HepG2 (cell line): ENCODE measurements around the gene NDUFC1. TPM values are rescaled to one million over a fixed set of nuclear protein-coding genes. Genes with fewer than 3 reads are reported as not detected.

Source experiments
- ARID4A ChIP-seq: sonication (generic); formaldehyde crosslinking; IDR thresholded peaks from 2 replicates; pipeline ENCODE4 v1.5.0; 2020; ENCODE audit warnings: mild to moderate bottlenecking, missing genetic modification reagents, borderline replicate concordance
- CC2D1A ChIP-seq: sonication (generic); formaldehyde crosslinking; IDR thresholded peaks from 2 replicates; pipeline ENCODE4 v1.8.1; 2023; ENCODE audit warnings: mild to moderate bottlenecking, missing genetic modification reagents
- DRAP1 ChIP-seq: IDR thresholded peaks from 2 replicates; pipeline ENCODE4 v1.6.1; 2016; ENCODE audit warnings: missing genetic modification reagents, missing compliant biosample characterization
- FOXO4 ChIP-seq: sonication (generic); formaldehyde crosslinking; conservative IDR thresholded peaks from 2 replicates; pipeline ENCODE4 v1.8.1; 2023; ENCODE audit warnings: missing genetic modification reagents
- HINFP ChIP-seq: sonication (generic); formaldehyde crosslinking; IDR thresholded peaks from 2 replicates; pipeline ENCODE4 v1.4.0; 2020; ENCODE audit warnings: low read depth, mild to moderate bottlenecking, missing genetic modification reagents
- MTERF4 ChIP-seq: sonication (generic); formaldehyde crosslinking; IDR thresholded peaks from 2 replicates; pipeline ENCODE4 v1.8.0; 2023; ENCODE audit warnings: mild to moderate bottlenecking, missing genetic modification reagents
- PCBP2 ChIP-seq: fragments of 200-400 bp; formaldehyde crosslinking; optimal IDR thresholded peaks from 2 replicates; pipeline ENCODE3; 2018; ENCODE audit warnings: low read length, low read depth; ENCODE audit not compliant: poor library complexity, severe bottlenecking
- RNF219 ChIP-seq: sonication (generic); formaldehyde crosslinking; IDR thresholded peaks from 2 replicates; pipeline ENCODE4 v1.5.0; 2020; ENCODE audit warnings: mild to moderate bottlenecking, missing genetic modification reagents
- SAP130 ChIP-seq: IDR thresholded peaks from 2 replicates; pipeline ENCODE4 v1.6.1; 2016; ENCODE audit warnings: low read depth
- SIN3B ChIP-seq: fragments of 150-350 bp; IDR thresholded peaks from 2 replicates; pipeline ENCODE4 v1.6.1; 2014; ENCODE audit warnings: low read length
- ZNF251 ChIP-seq: sonication (generic); formaldehyde crosslinking; IDR thresholded peaks from 2 replicates; pipeline ENCODE4 v1.9.0; 2021; ENCODE audit warnings: mild to moderate bottlenecking, missing genetic modification reagents
- ZNF317 ChIP-seq: sonication (generic); formaldehyde crosslinking; IDR thresholded peaks from 2 replicates; pipeline ENCODE4 v1.5.0; 2020; ENCODE audit warnings: mild to moderate bottlenecking, missing genetic modification reagents
- ZNF430 ChIP-seq: sonication (generic); formaldehyde crosslinking; IDR thresholded peaks from 2 replicates; pipeline ENCODE4 v1.9.0; 2021; ENCODE audit warnings: mild to moderate bottlenecking, missing genetic modification reagents
- ZNF44 ChIP-seq: sonication (generic); formaldehyde crosslinking; IDR thresholded peaks from 2 replicates; pipeline ENCODE4 v1.5.1; 2020; ENCODE audit warnings: mild to moderate bottlenecking, missing genetic modification reagents
- ZNF543 ChIP-seq: sonication (generic); formaldehyde crosslinking; IDR thresholded peaks from 2 replicates; pipeline ENCODE4 v1.4.0; 2020; ENCODE audit warnings: mild to moderate bottlenecking, missing genetic modification reagents
- ZNF570 ChIP-seq: sonication (generic); formaldehyde crosslinking; IDR thresholded peaks from 2 replicates; pipeline ENCODE4 v1.4.0; 2020; ENCODE audit warnings: mild to moderate bottlenecking, missing genetic modification reagents, borderline replicate concordance
- ZNF7 ChIP-seq: IDR thresholded peaks from 2 replicates; pipeline ENCODE4 v1.6.1; 2016; ENCODE audit warnings: missing biosample characterization, missing genetic modification reagents
- ZNF75D ChIP-seq: sonication (generic); formaldehyde crosslinking; IDR thresholded peaks from 2 replicates; pipeline ENCODE4 v1.8.1; 2023; ENCODE audit warnings: missing genetic modification reagents, mild to moderate bottlenecking, borderline replicate concordance
- polyA plus RNA-seq, 8 experiments: library from polyadenylated mRNA; depleted of rRNA in 3 of 8; stranded (reverse) in 7 of 8; unstranded in 1 of 8; fragments of >200 nt; fragmentation: Illumina TruSeq in 4 of 8; extraction: Trizol in 4 of 8; gene quantifications; 2 replicates each; pipeline versions ENCODE4 v1.2.1 to v1.2.3, GENCODE V29; 2011 to 2016; ENCODE audit warnings: low read depth in 4 of 8, missing spikeins in 1 of 8, mixed read lengths in 1 of 8; ENCODE audit not compliant: insufficient read depth in 1 of 8
- total RNA-seq, 5 experiments: library from RNA; depleted of rRNA; stranded (reverse); fragments of >200 nt; fragmentation: Illumina TruSeq; extraction: Trizol; gene quantifications; 2 replicates each; pipeline ENCODE4 v1.2.3, GENCODE V29; 2016; ENCODE audit warnings: low read depth in 1 of 5

The NDUFC1 gene
- total and polyA plus RNA-seq, 2 of the 13 experiments (the other 11 are each of a cell fraction or from before 2014, with no cell fraction given) = 43.4 to 96.4 TPM

- TF ChIP-seq PCBP2 (no peak), SAP130 (CRISPR knock-in tag) (peak; percentile 81), MTERF4 (CRISPR knock-in tag) (peak; percentile 79; the same call in 1 of the 2 replicates), ZNF570 (CRISPR knock-in tag) (peak; percentile 24; the same call in 1 of the 2 replicates), ZNF543 (no peak), SIN3B (no peak), ZNF430 (no peak), ZNF317 (peak; percentile 84; the same call in 1 of the 2 replicates), ARID4A (CRISPR knock-in tag) (peak; percentile 84; the same call in 1 of the 2 replicates), ZNF7 (no peak), ZNF75D (CRISPR knock-in tag) (no peak), FOXO4 (no peak), RNF219 (CRISPR knock-in tag) (no peak), HINFP (CRISPR knock-in tag) (no peak), ZNF44 (CRISPR knock-in tag) (peak; percentile 61; the same call in 1 of the 2 replicates), ZNF251 (CRISPR knock-in tag) (no peak), CC2D1A (no peak), DRAP1 (CRISPR knock-in tag) (peak; percentile 59; the same call in 1 of the 2 replicates)
These were observed 6.9 kb downstream of the NDUFC1 start (continued) for GRCh38 chr4:139295206-139295941.
